AG10803 (cell line): ENCODE results near the gene LY9.

ENCODE experiments used
- DNase-seq: peaks from one replicate; pipeline ENCODE4 v3.0.0; 2010; ENCODE audit warnings: low read depth
- H3K4me3 ChIP-seq: 2 replicates; pipeline ENCODE4 v1.5.1; 2011; ENCODE audit warnings: mild to moderate bottlenecking, low read length, control low read depth
- TF ChIP-seq, protein P1 (sequence below): conservative IDR thresholded peaks from 2 replicates; pipeline ENCODE4 v1.5.1; 2011; ENCODE audit warnings: mild to moderate bottlenecking, low read length, control low read depth, inconsistent platforms

LY9 gene

DNA sequence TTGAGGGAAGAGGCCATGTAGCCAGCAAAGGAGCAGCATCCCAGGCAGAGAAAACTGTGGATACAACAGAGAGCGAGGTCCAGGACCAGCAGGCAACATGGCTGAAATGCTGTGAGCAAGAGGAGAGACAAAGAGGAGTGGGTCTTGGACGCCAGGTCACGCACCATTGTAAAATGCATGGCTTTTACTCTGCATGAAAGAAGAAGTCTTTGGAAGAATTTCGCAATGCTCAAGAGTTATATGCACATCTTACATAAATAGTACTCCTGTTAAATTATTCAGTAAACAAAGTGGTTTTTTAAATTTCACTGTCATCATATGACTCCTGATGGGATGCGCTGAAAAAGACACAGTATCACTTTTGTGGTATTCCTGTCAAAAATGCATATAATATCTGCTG, 63.2 kb downstream of the LY9 start:
- TF ChIP-seq, protein P1, sequence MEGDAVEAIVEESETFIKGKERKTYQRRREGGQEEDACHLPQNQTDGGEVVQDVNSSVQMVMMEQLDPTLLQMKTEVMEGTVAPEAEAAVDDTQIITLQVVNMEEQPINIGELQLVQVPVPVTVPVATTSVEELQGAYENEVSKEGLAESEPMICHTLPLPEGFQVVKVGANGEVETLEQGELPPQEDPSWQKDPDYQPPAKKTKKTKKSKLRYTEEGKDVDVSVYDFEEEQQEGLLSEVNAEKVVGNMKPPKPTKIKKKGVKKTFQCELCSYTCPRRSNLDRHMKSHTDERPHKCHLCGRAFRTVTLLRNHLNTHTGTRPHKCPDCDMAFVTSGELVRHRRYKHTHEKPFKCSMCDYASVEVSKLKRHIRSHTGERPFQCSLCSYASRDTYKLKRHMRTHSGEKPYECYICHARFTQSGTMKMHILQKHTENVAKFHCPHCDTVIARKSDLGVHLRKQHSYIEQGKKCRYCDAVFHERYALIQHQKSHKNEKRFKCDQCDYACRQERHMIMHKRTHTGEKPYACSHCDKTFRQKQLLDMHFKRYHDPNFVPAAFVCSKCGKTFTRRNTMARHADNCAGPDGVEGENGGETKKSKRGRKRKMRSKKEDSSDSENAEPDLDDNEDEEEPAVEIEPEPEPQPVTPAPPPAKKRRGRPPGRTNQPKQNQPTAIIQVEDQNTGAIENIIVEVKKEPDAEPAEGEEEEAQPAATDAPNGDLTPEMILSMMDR: no peak
- no peak for DNase-seq
- no peak overlapping the region for H3K4me3 ChIP-seq

DNA sequence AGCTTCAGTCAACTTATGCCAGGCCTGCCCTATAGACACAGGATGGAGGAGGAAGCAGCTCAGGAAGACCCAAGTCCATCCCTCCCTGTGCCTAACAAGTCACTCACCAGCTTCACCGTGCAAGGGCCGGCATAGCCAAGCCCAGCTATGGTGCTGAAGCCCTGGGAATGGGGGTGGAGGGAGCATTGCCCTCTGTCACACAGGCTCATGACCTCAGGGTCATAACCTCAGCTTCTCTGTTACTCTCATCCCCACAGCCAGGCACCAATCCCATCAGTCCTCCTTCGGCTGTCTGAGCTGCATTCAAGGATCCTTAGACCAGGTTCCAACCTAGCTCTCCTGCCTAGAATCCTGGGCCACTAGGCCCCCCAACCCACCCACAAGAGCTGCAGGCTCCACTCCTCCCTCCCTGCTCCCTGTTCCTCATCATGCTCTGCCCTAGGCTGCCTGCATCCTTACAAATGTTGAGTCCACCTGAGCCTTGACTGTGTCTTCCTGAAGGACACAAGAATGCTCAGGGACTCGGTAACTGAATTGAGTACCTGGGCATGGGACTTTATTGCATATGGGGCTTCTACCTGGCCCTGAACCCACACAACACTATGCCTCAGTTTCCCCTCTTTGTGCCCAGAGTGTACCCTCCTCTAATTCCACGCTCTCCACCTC, 65.0 kb downstream of the LY9 start:
- no peak overlapping the region for H3K4me3 ChIP-seq
- TF ChIP-seq, protein P1: no peak
- no peak for DNase-seq

DNA sequence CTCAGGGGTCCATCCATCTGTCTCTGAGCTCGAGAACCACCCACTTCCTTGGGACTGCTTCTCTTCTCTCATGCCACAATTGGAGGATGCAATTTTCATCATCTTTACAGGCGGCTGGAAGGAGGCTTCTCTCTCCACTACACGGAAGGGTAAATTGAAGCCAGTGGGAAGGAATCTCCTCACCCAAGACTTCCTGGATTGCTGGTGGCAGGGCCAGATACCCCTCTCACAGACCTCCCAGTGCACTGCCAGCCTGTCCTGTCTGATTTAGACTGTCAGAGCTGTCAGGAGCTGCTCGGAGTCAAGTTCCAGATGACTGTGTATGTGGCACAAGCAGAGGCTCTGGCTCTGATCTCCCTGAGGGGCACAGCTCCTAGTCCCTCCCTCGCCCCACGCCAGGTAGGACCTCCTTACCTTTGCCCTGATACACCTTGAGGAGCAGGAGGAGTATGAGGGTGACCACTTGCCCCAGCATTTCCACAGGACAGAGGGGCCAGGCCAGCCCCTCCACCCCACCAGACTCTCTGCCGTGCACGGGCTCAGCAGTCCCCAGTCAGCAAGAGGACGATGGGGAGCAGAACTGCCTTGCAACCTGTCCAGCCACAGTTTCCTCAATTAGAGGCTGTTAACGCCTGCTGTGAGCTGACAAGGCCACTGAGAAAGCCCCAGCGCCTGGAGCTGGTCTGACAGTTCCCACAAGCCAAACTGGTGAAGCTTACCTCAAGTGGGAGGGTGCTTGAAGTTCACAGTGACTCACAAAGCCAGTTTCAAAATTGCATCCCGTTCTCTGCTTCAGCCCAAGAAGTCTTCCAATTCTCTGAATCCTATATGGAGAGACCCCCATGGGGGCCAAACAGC, 66.5 kb downstream of the LY9 start, which contains the start of gene CD244:
TSS of gene CD244 (minus strand) at position 685 of the 858 bp plus-strand sequence. CDS start at position 475, 210 bp downstream.
- TF ChIP-seq, protein P1: no peak
- H3K4me3 ChIP-seq: no peak within 1 kb of the TSS
- DNase-seq: no peak

DNA sequence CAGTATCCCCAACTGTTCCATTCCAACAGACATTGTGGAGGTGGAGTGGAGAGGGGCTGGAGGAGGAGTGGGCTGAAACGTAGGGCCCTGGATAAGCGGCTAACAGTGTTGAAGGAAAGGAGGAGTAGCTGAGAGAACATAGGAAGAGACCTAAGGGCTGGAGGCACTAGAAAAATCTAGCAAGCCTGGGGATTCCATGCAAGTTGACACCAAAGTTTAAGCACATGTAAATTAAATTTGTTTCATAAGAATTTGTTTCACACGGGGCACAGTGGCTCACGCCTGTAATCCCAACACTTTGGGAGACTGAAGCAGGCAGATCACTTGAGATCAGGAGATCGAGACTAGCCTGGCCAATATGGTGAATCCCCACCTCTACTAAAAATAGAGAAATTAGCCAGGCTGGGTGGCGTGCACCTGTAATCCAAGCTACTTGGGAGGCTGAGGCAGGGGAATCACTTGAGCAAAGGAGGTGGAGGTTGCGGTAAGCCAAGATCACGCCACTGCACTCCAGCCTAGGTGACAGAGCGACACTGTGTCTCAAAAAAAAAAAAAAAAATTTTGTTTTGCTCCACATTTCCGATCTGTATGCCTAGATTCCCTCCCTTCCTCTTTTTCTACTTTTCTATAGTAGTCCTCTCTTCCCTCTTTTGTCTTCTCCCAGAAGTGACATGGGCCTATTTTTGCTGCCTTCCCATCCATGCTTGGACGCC, 67.2 kb downstream of the LY9 start:
- H3K4me3 ChIP-seq: no peak overlapping the region
- TF ChIP-seq, protein P1: no peak
- DNase-seq: no peak

DNA sequence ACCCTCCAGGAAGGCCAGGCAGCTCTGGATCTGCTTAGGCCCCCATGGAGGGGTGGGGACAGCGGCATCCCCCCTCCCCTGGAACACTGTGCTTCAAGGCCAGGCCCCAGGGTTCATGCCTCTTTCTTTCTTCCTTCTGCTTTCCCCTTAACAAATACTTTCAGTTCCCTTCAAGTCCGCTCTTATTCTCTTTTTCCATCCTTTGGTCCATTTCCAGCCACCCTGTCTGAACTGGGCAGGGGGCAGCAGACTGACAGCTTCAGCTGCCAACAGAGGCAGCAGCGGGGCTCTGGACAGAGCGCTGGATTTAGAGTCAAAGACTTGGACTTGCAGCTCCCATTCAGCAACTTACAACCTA, 67.8 kb downstream of the LY9 start:
- no peak overlapping the region for H3K4me3 ChIP-seq
- DNase-seq: no peak
- TF ChIP-seq, protein P1: no peak

DNA sequence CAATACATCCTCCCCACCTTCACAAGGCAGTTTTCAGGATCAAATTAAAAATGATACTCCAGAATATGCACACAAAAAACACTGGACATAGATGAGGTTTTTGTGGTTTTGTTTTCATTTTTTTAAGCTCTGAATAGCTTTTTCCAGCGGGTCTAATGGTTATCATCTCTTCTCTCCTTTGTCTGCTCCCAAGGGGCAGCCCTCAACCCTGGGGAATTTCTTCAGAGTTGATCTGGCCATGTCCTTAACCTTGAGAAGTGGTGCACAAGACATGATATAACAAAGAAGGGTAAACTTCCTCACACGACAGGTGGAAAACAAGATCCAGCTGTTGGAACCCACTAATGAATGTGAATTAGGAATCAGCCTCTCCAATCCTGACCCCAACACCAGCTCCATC, 68.2 kb downstream of the LY9 start:
- H3K4me3 ChIP-seq: no peak overlapping the region
- TF ChIP-seq, protein P1: no peak
- no peak for DNase-seq
